NB4 (cell line): ENCODE measurements around the gene LSAMP.

Experiments used
- MYC ChIP-seq: IDR thresholded peaks from 2 replicates; pipeline ENCODE4 v1.6.1; 2011; ENCODE audit warnings: low read depth, low read length
- POLR2A ChIP-seq: IDR thresholded peaks from 2 replicates; pipeline ENCODE4 v1.6.1; 2011; ENCODE audit warnings: mild to moderate bottlenecking; ENCODE audit not compliant: insufficient read length; ENCODE audit errors: extremely low read depth
- TF ChIP-seq, protein P1 (sequence below): IDR thresholded peaks from one replicate; pipeline ENCODE4 v1.5.1; 2012; ENCODE audit warnings: low read depth, low read length
- TF ChIP-seq, protein P2 (sequence below): IDR thresholded peaks from 2 replicates; pipeline ENCODE4 v1.6.1; 2011; ENCODE audit warnings: low read depth, low read length

DNA sequence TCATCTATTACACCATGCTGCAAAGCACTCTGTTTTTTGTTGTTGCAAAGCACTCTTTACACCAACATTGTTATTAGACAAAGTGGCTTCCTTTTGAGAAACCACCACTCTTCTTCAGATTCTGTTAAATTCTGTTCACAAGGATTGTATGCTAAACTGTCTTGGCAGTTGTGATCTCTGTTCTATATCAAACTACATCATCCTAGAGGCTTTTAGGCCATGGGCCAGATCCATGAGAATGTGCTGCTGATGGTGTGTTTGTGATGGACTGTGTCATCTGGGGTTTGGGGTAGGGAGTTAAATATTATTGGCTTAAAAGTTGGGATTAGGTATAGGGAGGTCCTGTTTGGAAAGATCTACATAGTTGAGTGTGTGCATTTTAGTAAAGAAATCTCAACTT, 592.2 kb downstream of the LSAMP start:
- TF ChIP-seq, protein P1, sequence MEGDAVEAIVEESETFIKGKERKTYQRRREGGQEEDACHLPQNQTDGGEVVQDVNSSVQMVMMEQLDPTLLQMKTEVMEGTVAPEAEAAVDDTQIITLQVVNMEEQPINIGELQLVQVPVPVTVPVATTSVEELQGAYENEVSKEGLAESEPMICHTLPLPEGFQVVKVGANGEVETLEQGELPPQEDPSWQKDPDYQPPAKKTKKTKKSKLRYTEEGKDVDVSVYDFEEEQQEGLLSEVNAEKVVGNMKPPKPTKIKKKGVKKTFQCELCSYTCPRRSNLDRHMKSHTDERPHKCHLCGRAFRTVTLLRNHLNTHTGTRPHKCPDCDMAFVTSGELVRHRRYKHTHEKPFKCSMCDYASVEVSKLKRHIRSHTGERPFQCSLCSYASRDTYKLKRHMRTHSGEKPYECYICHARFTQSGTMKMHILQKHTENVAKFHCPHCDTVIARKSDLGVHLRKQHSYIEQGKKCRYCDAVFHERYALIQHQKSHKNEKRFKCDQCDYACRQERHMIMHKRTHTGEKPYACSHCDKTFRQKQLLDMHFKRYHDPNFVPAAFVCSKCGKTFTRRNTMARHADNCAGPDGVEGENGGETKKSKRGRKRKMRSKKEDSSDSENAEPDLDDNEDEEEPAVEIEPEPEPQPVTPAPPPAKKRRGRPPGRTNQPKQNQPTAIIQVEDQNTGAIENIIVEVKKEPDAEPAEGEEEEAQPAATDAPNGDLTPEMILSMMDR = no peak
- TF ChIP-seq POLR2A (no peak), MYC (no peak)
- TF ChIP-seq, protein P2, sequence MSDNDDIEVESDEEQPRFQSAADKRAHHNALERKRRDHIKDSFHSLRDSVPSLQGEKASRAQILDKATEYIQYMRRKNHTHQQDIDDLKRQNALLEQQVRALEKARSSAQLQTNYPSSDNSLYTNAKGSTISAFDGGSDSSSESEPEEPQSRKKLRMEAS = no peak
